Neural cell (in vitro differentiated cells): ENCODE results near the gene FCN1.

Experiments used
- EZH2 ChIP-seq: fragments of 200-600, 300-800 bp; shearing (Covaris generic), sonication (generic); IDR thresholded peaks from 2 replicates; pipeline ENCODE4 v1.6.1; 2014; ENCODE audit warnings: antibody characterized with exemption, low read length, borderline replicate concordance, mild to moderate bottlenecking; ENCODE audit not compliant: insufficient read depth, poor library complexity, severe bottlenecking
- POLR2AphosphoS5 ChIP-seq: IDR thresholded peaks from 2 replicates; pipeline ENCODE4 v1.6.1; 2012
- RAD21 ChIP-seq: fragments of 450-650 bp; conservative IDR thresholded peaks from 2 replicates; pipeline ENCODE4 v1.6.1; 2014; ENCODE audit warnings: antibody characterized with exemption, mild to moderate bottlenecking, moderate library complexity
- TAF1 ChIP-seq: IDR thresholded peaks from 2 replicates; pipeline ENCODE4 v1.6.1; 2012; ENCODE audit warnings: low read depth
- TF ChIP-seq, protein P1 (sequence below): fragments of 450-650 bp; IDR thresholded peaks from 2 replicates; pipeline ENCODE4 v1.5.1; 2014; ENCODE audit warnings: antibody characterized with exemption, mild to moderate bottlenecking, moderate library complexity; ENCODE audit not compliant: poor library complexity, severe bottlenecking

DNA sequence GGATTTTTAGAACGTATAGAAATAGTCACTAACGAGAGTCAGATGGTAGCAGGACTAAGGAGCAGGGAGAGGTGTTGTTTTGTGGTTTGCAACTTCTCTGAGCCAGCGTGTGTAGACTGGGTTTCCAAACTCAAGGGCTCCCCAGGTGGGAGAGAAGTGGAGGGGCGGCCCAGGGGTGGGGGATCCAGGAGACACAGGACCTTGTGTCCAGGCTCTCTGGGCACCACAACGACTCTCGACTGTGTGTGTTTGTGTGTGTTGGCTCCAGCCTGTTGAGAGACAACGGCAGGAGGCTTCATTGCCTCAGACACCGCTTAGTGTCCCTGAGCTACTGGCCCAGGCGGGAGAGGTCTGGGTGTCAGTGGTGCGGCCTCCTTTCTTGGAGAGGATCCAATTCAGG is 934 bp upstream of the FCN1 start:
- TF ChIP-seq, protein P1, sequence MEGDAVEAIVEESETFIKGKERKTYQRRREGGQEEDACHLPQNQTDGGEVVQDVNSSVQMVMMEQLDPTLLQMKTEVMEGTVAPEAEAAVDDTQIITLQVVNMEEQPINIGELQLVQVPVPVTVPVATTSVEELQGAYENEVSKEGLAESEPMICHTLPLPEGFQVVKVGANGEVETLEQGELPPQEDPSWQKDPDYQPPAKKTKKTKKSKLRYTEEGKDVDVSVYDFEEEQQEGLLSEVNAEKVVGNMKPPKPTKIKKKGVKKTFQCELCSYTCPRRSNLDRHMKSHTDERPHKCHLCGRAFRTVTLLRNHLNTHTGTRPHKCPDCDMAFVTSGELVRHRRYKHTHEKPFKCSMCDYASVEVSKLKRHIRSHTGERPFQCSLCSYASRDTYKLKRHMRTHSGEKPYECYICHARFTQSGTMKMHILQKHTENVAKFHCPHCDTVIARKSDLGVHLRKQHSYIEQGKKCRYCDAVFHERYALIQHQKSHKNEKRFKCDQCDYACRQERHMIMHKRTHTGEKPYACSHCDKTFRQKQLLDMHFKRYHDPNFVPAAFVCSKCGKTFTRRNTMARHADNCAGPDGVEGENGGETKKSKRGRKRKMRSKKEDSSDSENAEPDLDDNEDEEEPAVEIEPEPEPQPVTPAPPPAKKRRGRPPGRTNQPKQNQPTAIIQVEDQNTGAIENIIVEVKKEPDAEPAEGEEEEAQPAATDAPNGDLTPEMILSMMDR = no peak
- TF ChIP-seq EZH2 (no peak), RAD21 (no peak), TAF1 (no peak), POLR2AphosphoS5 (no peak)
